ENCODE measurements around the gene FER.
"Not testable (repeated sequence)": the region's sequence is repeated elsewhere in the genome, so short reads cannot be mapped to it uniquely, and the experiment has no call there.

The FER gene

DNA sequence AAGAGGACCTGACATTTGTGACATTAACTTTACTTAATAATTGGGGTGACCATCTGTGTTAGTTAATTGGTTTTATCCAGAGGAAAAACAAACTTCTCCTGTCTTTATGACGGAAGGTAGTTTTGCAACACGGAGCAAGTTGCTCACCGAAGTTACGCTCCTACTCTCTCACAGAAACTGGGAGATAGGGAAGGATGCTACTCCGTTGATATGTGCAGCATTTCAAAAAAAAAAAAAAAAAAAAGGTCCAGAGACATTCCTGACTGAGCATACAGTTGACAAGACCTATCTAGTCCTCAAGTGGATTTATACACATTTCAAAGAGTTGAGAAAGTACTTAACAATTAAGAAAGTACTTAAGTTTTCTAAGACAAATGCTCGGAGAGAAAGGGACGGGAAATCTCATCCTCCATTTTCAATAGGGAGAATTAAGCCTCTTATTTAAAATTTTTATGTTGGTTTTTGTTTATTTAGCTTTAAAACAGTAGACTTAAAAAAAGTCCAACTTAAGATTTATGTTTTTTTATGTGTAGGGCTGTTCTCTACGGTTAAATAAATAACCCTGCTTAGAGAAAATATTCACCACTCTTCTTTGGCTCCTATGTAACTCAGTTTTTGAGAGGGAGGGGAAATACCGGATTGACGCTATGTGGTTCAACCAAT, 455 bp upstream of the FER start:
- in situ Hi-C loops (cut with MboI; ENCODE audit: low sequenced_read_pairs), result no loop called here

GRCh38 chr5:108748401-108749127, 867 bp downstream of the FER start:
- in situ Hi-C loops (cut with MboI; ENCODE audit: low sequenced_read_pairs), result no loop called here

DNA sequence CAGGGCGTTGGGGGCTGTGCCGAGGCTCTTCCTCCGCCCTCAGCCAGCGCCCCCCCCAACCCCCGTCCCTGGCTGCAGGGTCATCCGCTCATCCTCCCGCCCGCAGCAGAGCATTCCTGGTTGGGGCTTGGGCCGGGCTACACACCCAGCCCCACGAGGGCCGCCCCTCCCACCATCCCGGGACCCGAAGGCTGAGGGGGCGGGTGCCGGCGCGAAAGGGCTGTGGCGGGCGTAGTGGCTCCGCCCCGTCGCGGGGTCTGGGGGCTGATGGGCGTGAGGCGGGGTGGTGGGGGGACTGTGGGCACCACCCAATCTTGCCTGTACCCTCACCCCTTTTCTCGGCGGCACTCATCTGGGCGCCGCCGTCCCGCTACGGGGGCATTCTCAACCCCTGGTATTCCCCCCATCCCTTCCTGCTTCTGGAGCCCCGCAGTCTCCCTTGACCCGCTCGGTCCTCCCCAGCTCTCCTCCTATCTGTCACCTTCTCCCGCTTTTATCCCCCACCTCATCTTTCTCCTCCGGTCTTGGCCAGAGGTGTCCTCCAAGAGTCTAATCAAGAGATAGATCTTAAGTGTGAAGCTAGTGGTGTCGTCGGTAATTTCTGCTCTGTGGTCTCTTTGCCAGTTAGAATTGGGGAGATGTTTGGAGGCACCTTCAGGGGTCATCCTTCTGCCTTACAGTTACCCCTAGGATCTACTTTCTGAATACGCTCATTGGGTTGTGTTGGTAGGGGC, 1.6 kb downstream of the FER start:
- in situ Hi-C loops (cut with MboI; ENCODE audit: low sequenced_read_pairs), result no loop called here

- in situ Hi-C loops (cut with MboI; ENCODE audit: low sequenced_read_pairs), result no loop called here
Measured at GRCh38 chr5:108753331-108753730, 5.6 kb downstream of the FER start.

GRCh38 chr5:108753877-108754276, 6.2 kb downstream of the FER start:
- in situ Hi-C loops (cut with MboI; ENCODE audit: low sequenced_read_pairs), result no loop called here

DNA sequence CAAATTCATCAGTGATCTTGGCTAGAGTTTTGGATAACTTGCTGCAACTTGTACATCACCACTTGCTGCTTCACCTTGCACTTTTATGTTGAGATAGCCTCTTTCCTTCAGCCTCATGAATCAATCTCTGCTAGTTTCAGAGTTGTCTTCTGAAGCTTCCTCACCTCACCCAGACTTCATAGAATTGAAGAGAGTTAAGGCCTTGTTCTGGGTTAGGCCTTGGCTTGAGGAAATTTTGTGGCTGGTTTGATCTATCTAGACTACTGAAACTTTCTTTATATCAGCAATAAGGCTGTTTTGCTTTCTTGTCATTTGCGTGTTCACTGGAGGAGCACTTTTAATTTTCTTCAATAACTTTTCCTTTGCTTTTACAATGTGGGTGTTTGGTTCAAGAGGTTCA, 12.8 kb downstream of the FER start:
- in situ Hi-C loops (cut with MboI; ENCODE audit: low sequenced_read_pairs), result no loop called here

- in situ Hi-C loops (cut with MboI; ENCODE audit: low sequenced_read_pairs), result no loop called here
Measured at GRCh38 chr5:108762660-108763059, 15.0 kb downstream of the FER start.

GRCh38 chr5:108763222-108763916, 15.7 kb downstream of the FER start:
- in situ Hi-C loops (cut with MboI; ENCODE audit: low sequenced_read_pairs), result no loop called here

- in situ Hi-C loops (cut with MboI; ENCODE audit: low sequenced_read_pairs), result no loop called here
Measured at GRCh38 chr5:108765647-108766046, 17.9 kb downstream of the FER start.

GRCh38 chr5:108766916-108767315, 19.2 kb downstream of the FER start:
- in situ Hi-C loops (cut with MboI; ENCODE audit: low sequenced_read_pairs), result not testable (repeated sequence)

- in situ Hi-C loops (cut with MboI; ENCODE audit: low sequenced_read_pairs), result no loop called here
Measured at GRCh38 chr5:108769352-108769751, 21.7 kb downstream of the FER start.

GRCh38 chr5:108772626-108773025, 24.9 kb downstream of the FER start:
- in situ Hi-C loops (cut with MboI; ENCODE audit: low sequenced_read_pairs), result no loop called here

DNA sequence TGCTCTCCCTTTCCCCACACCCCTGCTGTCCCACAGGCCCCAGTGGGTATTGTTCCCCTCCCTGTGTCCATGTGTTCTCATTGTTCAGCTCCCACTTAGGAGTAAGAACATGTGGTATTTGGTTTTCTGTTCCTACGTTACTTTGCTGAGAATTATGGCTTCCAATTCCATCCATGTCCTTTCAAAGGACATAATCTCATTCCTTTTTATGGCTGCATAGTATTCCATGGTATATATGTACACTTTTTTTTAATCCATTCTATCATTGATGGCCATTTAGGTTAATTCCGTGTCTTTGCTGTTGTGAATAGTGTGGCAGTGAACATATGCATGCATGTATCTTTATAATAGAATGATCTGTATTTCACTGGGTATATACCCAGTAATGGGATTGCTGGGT, 25.6 kb downstream of the FER start:
- in situ Hi-C loops (cut with MboI; ENCODE audit: low sequenced_read_pairs), result no loop called here

- in situ Hi-C loops (cut with MboI; ENCODE audit: low sequenced_read_pairs), result not testable (repeated sequence)
Measured at GRCh38 chr5:108774079-108774478, 26.4 kb downstream of the FER start.

- in situ Hi-C loops (cut with MboI; ENCODE audit: low sequenced_read_pairs), result not testable (repeated sequence)
Measured at GRCh38 chr5:108777582-108777981, 29.9 kb downstream of the FER start.

DNA sequence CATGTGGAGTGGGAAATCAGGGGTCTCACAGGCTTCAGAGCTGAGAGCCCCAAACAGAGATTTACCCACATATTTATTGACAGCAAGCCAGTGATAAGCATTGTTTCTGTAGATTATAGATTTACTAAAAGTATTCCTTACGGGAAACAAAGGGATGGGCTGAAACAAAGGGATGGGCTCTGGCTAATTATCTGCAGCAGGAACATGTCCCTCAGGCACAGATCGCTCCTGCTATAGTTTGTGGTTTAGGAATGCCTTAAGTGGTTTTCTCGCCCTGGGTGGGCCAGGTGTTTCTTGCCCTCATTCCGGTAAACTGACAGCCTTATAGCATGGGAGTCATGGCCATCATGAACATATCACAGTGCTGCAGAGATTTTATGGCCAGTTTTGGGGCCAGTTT, 36.9 kb downstream of the FER start:
- in situ Hi-C loops (cut with MboI; ENCODE audit: low sequenced_read_pairs), result not testable (repeated sequence)

DNA sequence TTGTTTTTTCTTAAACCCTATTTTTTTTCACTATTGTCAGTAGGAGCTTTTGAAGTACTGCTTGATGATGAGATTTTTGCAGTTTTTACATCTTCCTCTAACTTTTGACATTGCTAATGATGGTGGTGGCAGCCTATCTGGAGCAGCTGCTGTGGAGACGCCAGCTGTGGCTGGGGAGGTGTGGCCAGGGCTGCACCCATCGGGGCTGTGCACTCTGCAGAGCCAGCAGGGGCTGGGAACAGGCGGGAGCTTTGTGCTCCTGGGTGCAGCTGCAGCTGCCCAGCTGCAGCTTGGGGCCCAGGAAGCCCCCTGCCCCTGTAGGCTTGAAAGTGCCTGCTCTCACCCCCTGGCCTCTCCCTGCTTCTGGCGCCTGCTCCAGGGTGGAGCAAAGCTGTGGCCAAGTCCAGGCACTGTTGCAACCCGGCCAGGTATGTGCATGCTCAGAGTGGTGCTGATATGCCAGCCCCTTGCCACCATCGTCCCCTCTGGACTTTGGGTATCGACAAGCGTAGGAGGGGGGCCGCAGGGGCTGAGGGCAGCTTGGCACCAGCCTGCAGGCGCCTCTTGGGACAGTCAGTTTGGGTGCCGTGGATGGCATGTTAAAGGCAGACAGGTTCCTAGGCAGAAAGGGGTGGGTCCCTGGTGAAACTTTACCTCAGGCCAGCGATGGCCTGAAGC, 39.2 kb downstream of the FER start:
- in situ Hi-C loops (cut with MboI; ENCODE audit: low sequenced_read_pairs), result no loop called here

DNA sequence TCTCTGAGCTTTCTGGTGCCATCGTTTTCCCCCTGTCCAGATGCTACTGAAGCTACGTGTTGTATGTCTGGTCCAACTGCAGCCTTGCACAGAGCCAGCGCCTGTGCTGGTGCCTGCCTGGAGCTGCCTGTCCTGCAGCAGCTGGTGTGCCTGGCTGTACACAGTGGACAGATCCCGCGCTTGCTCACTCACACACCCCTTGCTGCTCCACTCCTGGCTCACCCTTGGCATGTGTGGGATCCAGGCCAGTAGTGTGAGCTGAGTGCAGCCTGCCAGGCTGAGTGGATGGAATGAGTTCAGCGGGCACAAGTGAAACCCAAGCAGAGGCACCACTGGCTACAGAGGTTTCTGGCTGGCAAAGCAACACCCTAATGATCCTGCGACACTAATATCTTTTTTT, 40.4 kb downstream of the FER start:
- in situ Hi-C loops (cut with MboI; ENCODE audit: low sequenced_read_pairs), result no loop called here

- in situ Hi-C loops (cut with MboI; ENCODE audit: low sequenced_read_pairs), result no loop called here
Measured at GRCh38 chr5:108793207-108793606, 45.5 kb downstream of the FER start.

DNA sequence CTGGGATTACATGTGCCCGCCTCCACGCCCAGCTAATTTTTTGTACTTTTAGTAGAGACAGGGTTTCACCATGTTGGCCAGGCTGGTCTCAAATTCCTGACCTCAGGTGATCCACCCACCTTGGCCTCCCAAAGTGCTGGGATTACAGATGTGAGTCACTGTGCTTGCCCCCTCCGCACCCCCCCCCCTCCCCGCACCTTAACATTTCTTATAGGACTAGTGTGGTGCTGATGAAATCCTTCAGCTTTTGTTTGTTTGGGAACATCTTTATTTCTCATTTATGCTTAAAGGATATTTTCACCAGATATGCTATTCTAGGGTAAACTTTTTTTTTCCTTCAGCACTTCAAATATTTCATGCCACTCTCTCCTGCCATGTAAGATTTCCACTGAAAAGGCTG, 46.7 kb downstream of the FER start:
- in situ Hi-C loops (cut with MboI; ENCODE audit: low sequenced_read_pairs), result not testable (repeated sequence)

DNA sequence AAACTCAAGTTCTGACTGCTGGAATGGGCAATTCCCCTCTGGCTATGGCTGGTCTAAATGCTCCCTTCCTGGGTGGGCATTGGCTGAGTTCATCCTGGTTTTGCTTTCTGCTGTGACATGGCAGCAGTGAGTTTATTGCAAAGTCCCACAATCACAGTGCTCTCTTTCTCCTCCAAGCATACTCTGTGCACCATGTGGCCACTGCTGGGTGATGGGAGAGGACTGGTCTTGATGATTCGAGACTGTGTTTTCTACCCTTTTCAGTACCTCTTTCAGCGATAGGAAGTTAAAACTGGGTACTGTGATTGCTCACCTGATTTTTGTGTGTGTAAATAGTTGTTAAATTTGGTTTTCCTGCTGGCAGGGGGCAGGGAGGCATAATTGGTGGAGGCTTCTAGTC, 49.7 kb downstream of the FER start:
- in situ Hi-C loops (cut with MboI; ENCODE audit: low sequenced_read_pairs), result no loop called here

Measured in HL-60/S4 (cell line).